Measurements from ENCODE around the gene SPNS3. TPM values are rescaled to one million over a fixed set of nuclear protein-coding genes. Genes with fewer than 3 reads are reported as not detected.

SPNS3 gene
- total and polyA plus RNA-seq, 2 of the 8 experiments (the other 6 are each of a cell fraction or from before 2014, with no cell fraction given): not detected

GRCh38 chr17:4395111-4395478 lies 38.6 kb upstream of the SPNS3 start:
- Histone ChIP-seq H2BK120ac (replicated peaks; ENCODE audit: low read depth, low read length) (peak overlapping the region; percentile 47), H3K4me3 (ENCODE audit: extremely low read depth in 1 of 4, insufficient read depth in 2 of 4, low read depth in 3 of 4, low read length in 4 of 4) (no peak overlapping the region), H3K79me2 (ENCODE audit: control insufficient read depth in 1 of 2, insufficient read depth in 2 of 2, low read length in 2 of 2) (no peaks in the 10 kb centered on the region), H3K27ac (ENCODE audit: low read depth, low read length) (peak overlapping the region; percentile 99; the same call in 1 of the 2 replicates), H2AFZ (ENCODE audit: low read length) (no peak overlapping the region), H4K8ac (ENCODE audit: extremely low read depth, insufficient read depth, low read length) (no peak overlapping the region), H3K9ac (replicated peaks in 1 of 4; ENCODE audit: extremely low read depth in 1 of 4, low read depth in 3 of 4, low read length in 3 of 4) (no peak overlapping the region), H3K27me3 (replicated peaks in 1 of 4; ENCODE audit: control insufficient read depth in 3 of 4, extremely low read depth in 1 of 4, insufficient read depth in 3 of 4, low read length in 3 of 4) (no peaks in the 10 kb centered on the region; a peak in 1 of 7 replicates), H2AK5ac (ENCODE audit: low read depth, low read length) (peak overlapping the region; percentile 98; the same call in 1 of the 2 replicates), H4K5ac (ENCODE audit: insufficient read length, low read depth, low read length) (no peak overlapping the region), H4K91ac (replicated peaks; ENCODE audit: insufficient read length, low read length) (peak overlapping the region; percentile 95), H2BK12ac (ENCODE audit: low read depth, low read length) (peak overlapping the region; percentile 100), H4K20me1 (replicated peaks in 1 of 2; ENCODE audit: control insufficient read depth in 1 of 2, insufficient read depth in 2 of 2, low read length in 2 of 2) (no peaks in the 10 kb centered on the region), H3K23ac (ENCODE audit: insufficient read length) (no peak overlapping the region), H2BK15ac (ENCODE audit: low read length) (0 out of 2 replicates have a peak overlapping the region, but pooled peaks have one; percentile 72), H3K4me1 (replicated peaks in 1 of 4; ENCODE audit: control insufficient read depth in 3 of 4, insufficient read depth in 4 of 4, low read length in 3 of 4) (peaks cover 3 to 19% (median 15%) of the 10 kb centered on the region in 4 experiments), H3K4ac (replicated peaks; ENCODE audit: insufficient read length, low read depth, low read length) (peak overlapping the region; percentile 12), H3K14ac (ENCODE audit: insufficient read length) (no peak overlapping the region), H2BK5ac (ENCODE audit: low read depth, low read length) (peak overlapping the region; percentile 100), H3K79me1 (ENCODE audit: low read depth, low read length) (no peaks in the 10 kb centered on the region), H3K18ac (ENCODE audit: extremely low read depth, low read length) (peak overlapping the region; percentile 90), H3K23me2 (ENCODE audit: low read depth, low read length) (peaks cover 3% of the 10 kb centered on the region; the same call in 1 of the 2 replicates), H3K9me3 (ENCODE audit: insufficient read depth in 2 of 2, low read depth in 1 of 2, low read length in 1 of 2) (0 out of 4 replicates have a peak, but pooled peaks cover 0 to 4% of the 10 kb centered on the region in 2 experiments), H3K4me2 (ENCODE audit: insufficient read depth in 1 of 2, low read depth in 2 of 2, low read length in 2 of 2) (no peak overlapping the region; a peak in 1 of 4 replicates), H3K36me3 (ENCODE audit: control insufficient read depth in 2 of 4, insufficient read depth in 4 of 4, low read length in 3 of 4) (no peaks in the 10 kb centered on the region), H3K56ac (replicated peaks; ENCODE audit: insufficient read length, low read depth, low read length) (no peak overlapping the region), H2BK20ac (ENCODE audit: low read length) (peak overlapping the region; percentile 99; the same call in 1 of the 2 replicates)
- DNase-seq (ENCODE audit: low read depth in 1 of 2, low spot score in 2 of 2): no peak
- ChIA-PET CTCF (ENCODE audit: partially characterized antibody) (interaction anchor here (1.3 to 2.0 kb wide), 4 partner anchors 11 to 145 kb away, joined by 3 to 7 read pairs (median 5); no protein-coding TSS in a partner anchor), POLR2A (ENCODE audit: partially characterized antibody) (interaction anchor here (1.8 to 4.6 kb wide), 4 partner anchors 8 to 30 kb away, joined by 5 to 45 read pairs (median 14); partner anchors contain the start of gene UBE2G1)
- FAIRE-seq: no peak
- WGBS, 2 experiments (ENCODE audit: extremely low coverage in 1 of 2, insufficient coverage in 1 of 2, insufficient read length in 1 of 2, insufficient replicate concordance in 2 of 2, low coverage in 1 of 2, low lambda C conversion rate in 2 of 2, missing lambda C conversion rate in 1 of 2): 90% methylated on average over 3 of the region's 3 CpGs; no CpG with 5 or more reads in 1 of the 2 experiments
- TF ChIP-seq JUND (IDR thresholded peaks at IDR 0.05; ENCODE audit: low read length) (no peak), RXRA (IDR thresholded peaks at IDR 0.05; ENCODE audit: insufficient read depth, low read depth, low read length) (no peak), TAF7 (optimal IDR thresholded peaks at IDR 0.05; ENCODE audit: borderline replicate concordance, low read depth, low read length) (no peak), BRCA1 (IDR thresholded peaks at IDR 0.05; ENCODE audit: low read depth, low read length) (no peak), FOSL1 (IDR thresholded peaks at IDR 0.05; ENCODE audit: insufficient read depth, low read depth, low read length) (no peak), SIN3A (conservative IDR thresholded peaks at IDR 0.05 in 1 of 2, IDR thresholded peaks at IDR 0.05 in 1 of 2; ENCODE audit: low read depth in 1 of 2, low read length in 2 of 2) (no peak), BCL11A (IDR thresholded peaks at IDR 0.05; ENCODE audit: low read depth in 2 of 2, low read length in 2 of 2) (no peak), CEBPB (IDR thresholded peaks at IDR 0.05; ENCODE audit: low read depth, low read length) (no peak), CHD1 (IDR thresholded peaks at IDR 0.05; ENCODE audit: low read depth, low read length) (no peak), HDAC6 (IDR thresholded peaks at IDR 0.05; ENCODE audit: low read depth, low read length) (no peak), E2F6 (IDR thresholded peaks at IDR 0.05) (no peak), RAD21 (IDR thresholded peaks at IDR 0.05 in 1 of 2, conservative IDR thresholded peaks at IDR 0.05 in 1 of 2; ENCODE audit: low read depth in 2 of 2, low read length in 2 of 2) (no peak), MAFK (IDR thresholded peaks at IDR 0.05; ENCODE audit: low read depth, low read length) (no peak)
